Ascending aorta (tissue), 2 donors: ENCODE data around the gene IQCH. TPM values are rescaled to one million over a fixed set of nuclear protein-coding genes. Genes with fewer than 3 reads are reported as not detected.

Experiments used
- DNase-seq, 2 donors: peaks; one replicate each; pipeline ENCODE4 v3.0.0-alpha.2; 2019; ENCODE audit warnings: low spot score in 2 of 2
- H3K27ac ChIP-seq, 2 donors: fragments of 200-600 bp; sonication (generic); one replicate each; pipeline ENCODE4 v1.5.1; 2016 to 2017; ENCODE audit warnings: mild to moderate bottlenecking in 1 of 2
- H3K27me3 ChIP-seq: fragments of 200-600 bp; sonication (generic); one replicate; pipeline ENCODE4 v1.5.1; 2017
- H3K36me3 ChIP-seq, 2 donors: fragments of 200-600 bp; sonication (generic); one replicate each; pipeline ENCODE4 v1.5.1; 2016
- H3K4me1 ChIP-seq, 2 donors: fragments of 200-600 bp; sonication (generic); one replicate each; pipeline ENCODE4 v1.5.1; 2016 to 2017; ENCODE audit warnings: mild to moderate bottlenecking in 1 of 2
- H3K4me3 ChIP-seq, 2 donors: fragments of 200-600 bp; sonication (generic); one replicate each; pipeline ENCODE4 v1.5.1; 2016 to 2017; ENCODE audit warnings: mild to moderate bottlenecking in 1 of 2
- H3K9me3 ChIP-seq, 2 donors: fragments of 200-600 bp; sonication (generic); one replicate each; pipeline ENCODE4 v1.5.1; 2016
- intact Hi-C: fragments of 100-400 bp; cut with DNase I; formaldehyde crosslinking; loops from one replicate; pipeline ENCODE4 v1.15.1; 2023
- total RNA-seq: library from RNA; depleted of rRNA; stranded (reverse); fragments of >200 nt; gene quantifications from one replicate; pipeline ENCODE4 v1.1.0, GENCODE V29; 2016
- TF ChIP-seq, protein P1 (sequence below), 3 experiments: fragments of 200-600 bp in 2 of 3; fragments of 450-650 bp in 1 of 3; sonication (generic) in 2 of 3; IDR thresholded peaks; one replicate each; pipeline ENCODE4 v1.5.1; 2016 to 2019; ENCODE audit warnings: antibody characterized with exemption in 3 of 3, mild to moderate bottlenecking in 1 of 3, moderate library complexity in 1 of 3

The IQCH gene
- total RNA-seq, 1 donor from 2014 or later = not detected

DNA sequence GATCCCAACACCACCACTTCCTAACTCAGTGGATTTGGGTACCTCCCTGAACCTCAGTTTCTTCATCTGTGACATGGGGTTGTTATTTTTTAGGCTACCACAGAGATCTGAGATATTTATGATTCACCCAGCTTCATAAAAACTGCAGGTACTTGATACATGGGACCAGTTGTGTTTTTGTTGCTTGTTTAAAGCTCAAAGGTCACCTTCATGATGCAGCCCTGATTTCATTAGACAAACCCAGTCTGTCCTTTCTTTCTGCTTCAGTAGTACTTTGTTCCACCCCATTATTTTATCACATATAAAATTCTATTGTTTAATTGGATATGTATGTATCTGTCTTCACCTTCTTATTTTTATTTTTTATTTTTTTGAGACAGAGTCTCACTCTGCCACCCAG lies 208.9 kb downstream of the IQCH start:
- intact Hi-C loops = no loop called here
- TF ChIP-seq, protein P1, sequence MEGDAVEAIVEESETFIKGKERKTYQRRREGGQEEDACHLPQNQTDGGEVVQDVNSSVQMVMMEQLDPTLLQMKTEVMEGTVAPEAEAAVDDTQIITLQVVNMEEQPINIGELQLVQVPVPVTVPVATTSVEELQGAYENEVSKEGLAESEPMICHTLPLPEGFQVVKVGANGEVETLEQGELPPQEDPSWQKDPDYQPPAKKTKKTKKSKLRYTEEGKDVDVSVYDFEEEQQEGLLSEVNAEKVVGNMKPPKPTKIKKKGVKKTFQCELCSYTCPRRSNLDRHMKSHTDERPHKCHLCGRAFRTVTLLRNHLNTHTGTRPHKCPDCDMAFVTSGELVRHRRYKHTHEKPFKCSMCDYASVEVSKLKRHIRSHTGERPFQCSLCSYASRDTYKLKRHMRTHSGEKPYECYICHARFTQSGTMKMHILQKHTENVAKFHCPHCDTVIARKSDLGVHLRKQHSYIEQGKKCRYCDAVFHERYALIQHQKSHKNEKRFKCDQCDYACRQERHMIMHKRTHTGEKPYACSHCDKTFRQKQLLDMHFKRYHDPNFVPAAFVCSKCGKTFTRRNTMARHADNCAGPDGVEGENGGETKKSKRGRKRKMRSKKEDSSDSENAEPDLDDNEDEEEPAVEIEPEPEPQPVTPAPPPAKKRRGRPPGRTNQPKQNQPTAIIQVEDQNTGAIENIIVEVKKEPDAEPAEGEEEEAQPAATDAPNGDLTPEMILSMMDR (IDR thresholded peaks at IDR 0.05) = no peak
- H3K36me3 ChIP-seq = no peaks in the 10 kb centered on the region
- H3K27me3 ChIP-seq = no peaks in the 10 kb centered on the region
- DNase-seq = no peak
- no peaks in the 10 kb centered on the region for H3K9me3 ChIP-seq
- no peaks in the 10 kb centered on the region for H3K4me1 ChIP-seq
- no peak overlapping the region for H3K4me3 ChIP-seq
- H3K27ac ChIP-seq = no peak overlapping the region

DNA sequence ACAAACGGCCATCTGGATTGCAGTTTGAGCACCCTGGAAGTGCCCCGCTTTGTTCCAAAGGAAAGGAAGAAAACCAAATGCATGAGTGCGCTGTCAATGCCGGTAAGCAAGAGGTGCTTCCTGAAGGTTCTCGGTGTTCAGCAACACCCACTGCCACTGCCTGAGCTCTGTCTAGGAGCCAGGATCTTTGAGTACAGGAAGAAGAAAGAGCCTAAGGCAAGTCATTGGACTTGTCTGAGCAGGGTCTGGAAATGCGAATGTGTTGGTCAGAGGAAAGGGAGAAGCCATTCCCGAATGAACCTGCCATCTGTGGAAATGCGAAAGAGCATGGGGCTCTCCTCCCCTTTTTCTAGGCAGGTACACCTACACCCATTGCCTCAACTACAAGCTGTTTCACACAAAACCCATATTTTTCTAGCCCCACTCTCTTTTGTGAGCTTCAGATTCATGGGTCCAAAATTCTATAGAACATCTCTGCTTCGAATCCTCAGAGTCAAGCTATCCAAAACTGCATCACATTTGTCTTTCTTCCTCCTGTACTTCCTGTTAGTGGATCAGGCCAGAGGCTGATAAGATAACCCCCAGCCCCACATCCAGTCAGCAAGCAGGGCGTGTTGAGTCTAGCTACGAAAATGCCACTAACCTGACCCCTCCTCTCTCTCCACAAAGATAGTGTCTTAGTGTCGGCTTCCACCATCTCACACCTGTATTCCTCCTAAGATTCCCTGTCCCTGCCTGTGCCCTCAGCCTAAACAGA lies 210.8 kb downstream of the IQCH start:
- Histone ChIP-seq H3K4me1 (no peaks in the 10 kb centered on the region), H3K36me3 (no peaks in the 10 kb centered on the region), H3K9me3 (no peaks in the 10 kb centered on the region), H3K4me3 (no peak overlapping the region), H3K27ac (no peak overlapping the region), H3K27me3 (no peaks in the 10 kb centered on the region)
- intact Hi-C loops = no loop called here
- no peak for DNase-seq
- TF ChIP-seq, protein P1 (IDR thresholded peaks at IDR 0.05) = no peak

DNA sequence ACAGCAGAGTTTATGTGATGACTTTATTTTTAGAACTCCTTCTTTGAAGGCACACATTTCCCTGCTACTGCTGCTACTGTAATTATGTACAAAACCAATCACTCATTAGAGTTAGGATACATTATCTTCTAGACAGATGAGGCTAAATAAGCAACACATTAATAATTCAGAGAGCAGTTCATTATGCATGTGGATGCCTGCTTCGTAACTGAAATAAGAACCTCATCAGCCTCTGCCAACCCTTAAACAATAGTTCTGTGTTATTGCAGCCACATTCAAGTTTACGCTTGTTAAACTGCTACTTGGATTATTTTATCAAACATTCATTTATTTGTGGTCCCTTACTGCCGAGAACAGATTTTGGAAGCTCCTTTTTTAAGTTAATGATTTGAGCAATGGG lies 213.8 kb downstream of the IQCH start:
- no peaks in the 10 kb centered on the region for H3K9me3 ChIP-seq
- H3K36me3 ChIP-seq = no peaks in the 10 kb centered on the region
- no peak overlapping the region for H3K4me3 ChIP-seq
- intact Hi-C loops = no loop called here
- H3K27ac ChIP-seq = no peak overlapping the region
- DNase-seq = no peak
- H3K27me3 ChIP-seq = no peaks in the 10 kb centered on the region
- no peaks in the 10 kb centered on the region for H3K4me1 ChIP-seq
- TF ChIP-seq, protein P1 (IDR thresholded peaks at IDR 0.05) = no peak

DNA sequence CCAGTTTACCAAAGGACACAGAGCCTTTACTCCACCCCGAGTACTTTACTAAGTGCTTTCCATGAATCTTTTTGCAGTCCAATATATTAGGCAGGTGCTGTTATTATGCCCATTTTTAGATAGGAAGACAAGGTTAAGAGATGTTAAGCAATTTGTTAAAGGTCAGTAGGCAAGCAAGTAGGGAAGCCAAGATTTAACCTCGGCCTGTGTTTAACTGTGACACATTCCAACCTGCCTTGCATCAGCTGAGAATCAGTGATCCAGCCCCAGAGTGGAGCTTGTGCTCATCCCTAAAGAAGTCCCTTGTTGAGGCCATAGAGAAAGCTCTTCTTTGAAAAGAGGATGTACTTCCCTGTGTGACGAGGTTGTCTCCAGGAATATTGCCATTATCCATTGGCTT lies 215.1 kb downstream of the IQCH start:
- no peak overlapping the region for H3K4me3 ChIP-seq
- TF ChIP-seq, protein P1 (IDR thresholded peaks at IDR 0.05) = no peak
- no peak overlapping the region for H3K27ac ChIP-seq
- DNase-seq = no peak
- H3K27me3 ChIP-seq = no peaks in the 10 kb centered on the region
- no peaks in the 10 kb centered on the region for H3K9me3 ChIP-seq
- H3K36me3 ChIP-seq = no peaks in the 10 kb centered on the region
- intact Hi-C loops = no loop called here
- no peaks in the 10 kb centered on the region for H3K4me1 ChIP-seq

DNA sequence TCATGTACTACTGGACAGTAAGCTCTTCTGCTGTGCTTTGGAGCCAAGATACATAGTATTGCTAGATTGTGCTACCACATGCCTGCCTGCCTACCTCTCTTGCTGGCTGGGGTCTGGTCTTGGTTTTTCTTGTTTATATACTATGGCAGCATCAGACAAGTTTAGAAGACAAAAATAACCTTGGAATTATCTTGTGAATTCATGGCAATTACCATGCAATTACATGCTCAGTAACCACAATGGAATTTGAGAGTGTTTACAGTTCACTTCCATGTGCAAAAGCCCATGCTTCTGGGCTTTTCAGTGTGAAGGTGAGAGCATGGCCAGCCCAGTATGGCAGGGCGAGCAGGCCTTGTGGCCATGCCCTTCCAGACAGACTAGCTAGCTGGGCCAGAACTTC lies 218.4 kb downstream of the IQCH start:
- DNase-seq = no peak
- H3K27me3 ChIP-seq = no peaks in the 10 kb centered on the region
- intact Hi-C loops = no loop called here
- H3K27ac ChIP-seq = no peak overlapping the region
- no peaks in the 10 kb centered on the region for H3K4me1 ChIP-seq
- H3K36me3 ChIP-seq = no peaks in the 10 kb centered on the region
- TF ChIP-seq, protein P1 (IDR thresholded peaks at IDR 0.05) = no peak
- no peaks in the 10 kb centered on the region for H3K9me3 ChIP-seq
- no peak overlapping the region for H3K4me3 ChIP-seq
